IMR-90 (cell line): ENCODE data around the gene PPP1R3E. TPM values are rescaled to one million over a fixed set of nuclear protein-coding genes. Genes with fewer than 3 reads are reported as not detected.

ENCODE experiments used
- ATAC-seq: fragments of 200-7000 bp; cut with Tn5 transposase; 2 replicates; pipeline ENCODE4 v1.9.1; 2020; ENCODE audit warnings: low read depth, mild to moderate bottlenecking, moderate library complexity
- BruUV-seq: library from RNA; stranded (reverse); fragments of 400-500 nt; replicated peaks from 2 replicates; lab custom pipeline; 2021; lab: Mats Ljungman, UMichigan
- CTCF ChIA-PET: fragments of 300-600 bp; formaldehyde crosslinking; extraction: SDS; loops from one replicate; lab custom pipeline; 2021; ENCODE audit warnings: antibody characterized with exemption; lab: Yijun Ruan, JAX
- POLR2A ChIA-PET: fragments of 300-600 bp; sonication (Branson Sonifier 250); formaldehyde crosslinking; loops from one replicate; lab custom pipeline; 2022; ENCODE audit warnings: antibody characterized with exemption; ENCODE audit not compliant: unreplicated experiment; lab: Charles Lee
- DNase-seq: peaks from one replicate; pipeline ENCODE4 v3.0.0; 2013
- H2AFZ ChIP-seq: replicated peaks from 2 replicates; pipeline ENCODE3; 2013; ENCODE audit warnings: low read length, mild to moderate bottlenecking; ENCODE audit not compliant: poor library complexity
- H2AK5ac ChIP-seq: 2 replicates; pipeline ENCODE4 v1.6.1; 2013; ENCODE audit warnings: low read depth, low read length, inconsistent platforms
- H2AK9ac ChIP-seq: replicated peaks from 2 replicates; pipeline ENCODE3; 2013; ENCODE audit warnings: mild to moderate bottlenecking, low read depth, low read length, moderate library complexity; ENCODE audit not compliant: poor library complexity
- H2BK120ac ChIP-seq: 2 replicates; pipeline ENCODE4 v1.6.1; 2013; ENCODE audit warnings: low read depth, low read length, inconsistent platforms
- H2BK15ac ChIP-seq: 3 replicates; pipeline ENCODE4 v1.6.1; 2013; ENCODE audit warnings: low read depth, low read length, inconsistent platforms
- H2BK20ac ChIP-seq: 2 replicates; pipeline ENCODE4 v1.6.1; 2013; ENCODE audit warnings: low read depth, mild to moderate bottlenecking, inconsistent platforms, low read length, moderate library complexity
- H2BK5ac ChIP-seq: 2 replicates; pipeline ENCODE4 v1.6.1; 2013; ENCODE audit warnings: mild to moderate bottlenecking, low read depth, low read length, inconsistent platforms; ENCODE audit not compliant: poor library complexity, severe bottlenecking
- H3K14ac ChIP-seq: replicated peaks from 2 replicates; pipeline ENCODE4 v1.6.1; 2013; ENCODE audit warnings: low read depth, low read length, inconsistent platforms
- H3K18ac ChIP-seq: 2 replicates; pipeline ENCODE4 v1.6.1; 2013; ENCODE audit warnings: low read depth, low read length, control low read depth
- H3K23ac ChIP-seq: 2 replicates; pipeline ENCODE4 v1.6.1; 2013; ENCODE audit warnings: low read depth, low read length, inconsistent platforms
- H3K27ac ChIP-seq: 2 replicates; pipeline ENCODE4 v1.5.1; 2013; ENCODE audit warnings: mild to moderate bottlenecking, control low read depth, low read length; ENCODE audit not compliant: insufficient read depth
- H3K27me3 ChIP-seq: 2 replicates; pipeline ENCODE4 v1.6.1; 2013; ENCODE audit warnings: low read length; ENCODE audit not compliant: control insufficient read depth, insufficient read depth
- H3K36me3 ChIP-seq: 2 replicates; pipeline ENCODE4 v1.6.1; 2013; ENCODE audit warnings: low read length, mixed read lengths; ENCODE audit not compliant: control insufficient read depth, insufficient read depth
- H3K4ac ChIP-seq: 2 replicates; pipeline ENCODE4 v1.6.1; 2013; ENCODE audit warnings: low read depth, low read length, inconsistent platforms
- H3K4me1 ChIP-seq: 2 replicates; pipeline ENCODE4 v1.6.1; 2013; ENCODE audit warnings: low read length, mixed read lengths; ENCODE audit not compliant: control insufficient read depth, insufficient read depth
- H3K4me2 ChIP-seq: 2 replicates; pipeline ENCODE4 v1.6.1; 2013; ENCODE audit warnings: low read depth, mild to moderate bottlenecking, control low read depth, low read length, moderate library complexity
- H3K4me3 ChIP-seq: 2 replicates; pipeline ENCODE4 v1.5.1; 2013; ENCODE audit warnings: low read depth, mild to moderate bottlenecking, control low read depth, low read length, moderate library complexity; ENCODE audit not compliant: insufficient read depth
- H3K56ac ChIP-seq: 2 replicates; pipeline ENCODE4 v1.6.1; 2013; ENCODE audit warnings: low read length, inconsistent platforms; ENCODE audit not compliant: insufficient read depth; ENCODE audit errors: extremely low read depth
- H3K79me1 ChIP-seq, 2 experiments: 2 replicates each; pipeline ENCODE4 v1.6.1; 2013; ENCODE audit warnings: low read length in 2 of 2, inconsistent platforms in 1 of 2, low read depth in 1 of 2
- H3K9ac ChIP-seq: 2 replicates; pipeline ENCODE4 v1.6.1; 2013; ENCODE audit warnings: low read depth, low read length, control low read depth
- H3K9me1 ChIP-seq: 2 replicates; pipeline ENCODE4 v1.6.1; 2013; ENCODE audit warnings: low read length, inconsistent platforms; ENCODE audit not compliant: insufficient read depth
- H3K9me3 ChIP-seq: 2 replicates; pipeline ENCODE4 v1.6.1; 2013; ENCODE audit warnings: low read length; ENCODE audit not compliant: control insufficient read depth, insufficient read depth
- H4K20me1 ChIP-seq: 2 replicates; pipeline ENCODE4 v1.6.1; 2013; ENCODE audit warnings: low read length, inconsistent platforms; ENCODE audit not compliant: insufficient read depth
- H4K5ac ChIP-seq: 2 replicates; pipeline ENCODE4 v1.6.1; 2013; ENCODE audit warnings: mild to moderate bottlenecking, low read depth, low read length, control low read depth
- H4K8ac ChIP-seq, 2 experiments: 2 replicates each; pipeline ENCODE4 v1.6.1; 2013; ENCODE audit warnings: low read depth in 2 of 2, low read length in 2 of 2, control low read depth in 1 of 2, inconsistent platforms in 1 of 2
- H4K91ac ChIP-seq: 2 replicates; pipeline ENCODE4 v1.6.1; 2013; ENCODE audit warnings: low read depth, low read length, inconsistent platforms; ENCODE audit not compliant: insufficient read depth
- CHD1 ChIP-seq: IDR thresholded peaks from 2 replicates; pipeline ENCODE4 v1.6.1; 2012; ENCODE audit warnings: low read depth, low read length, improper control_type of control experiment
- MAZ ChIP-seq: IDR thresholded peaks from 2 replicates; pipeline ENCODE4 v1.6.1; 2012; ENCODE audit warnings: low read depth, mild to moderate bottlenecking, low read length, improper control_type of control experiment, moderate library complexity, borderline replicate concordance
- MXI1 ChIP-seq: IDR thresholded peaks from 2 replicates; pipeline ENCODE4 v1.6.1; 2012; ENCODE audit warnings: low read depth, mild to moderate bottlenecking, low read length, moderate library complexity, borderline replicate concordance
- RCOR1 ChIP-seq: IDR thresholded peaks from 2 replicates; pipeline ENCODE4 v1.6.1; 2012; ENCODE audit warnings: mild to moderate bottlenecking, low read length, improper control_type of control experiment; ENCODE audit not compliant: insufficient replicate concordance
- WGBS, 2 experiments: methylation state at CpG; one replicate each; pipeline versions ENCODE4 v1.1.5 to v1.1.7; 2013; ENCODE audit warnings: missing lambda C conversion rate in 2 of 2; ENCODE audit not compliant: insufficient read length in 1 of 2; ENCODE audit errors: extremely low coverage in 2 of 2; 5-methylcytosine and 5-hydroxymethylcytosine counted together
- dilution Hi-C: fragments of 300-500 bp; cut with HindIII; formaldehyde crosslinking; loops from one replicate; pipeline ENCODE4 v1.14.3; 2018; ENCODE audit warnings: low sequenced_read_pairs; ENCODE audit not compliant: unreplicated experiment
- in situ Hi-C: fragments of 300-500 bp; cut with MboI; formaldehyde crosslinking; loops from 3 replicates; pipeline ENCODE4 v1.14.3; 2019; ENCODE audit warnings: low sequenced_read_pairs, inconsistent platforms, mixed read lengths
- intact Hi-C: fragments of 100-400 bp; cut with micrococcal nuclease; formaldehyde crosslinking; loops from 2 replicates; pipeline ENCODE4 v1.10.0; 2022
- polyA plus RNA-seq, 3 experiments: library from polyadenylated mRNA; depleted of rRNA; stranded (reverse); fragments of >200 nt; gene quantifications; 2 replicates each; pipeline ENCODE4 v1.2.3, GENCODE V29; 2012; ENCODE audit warnings: low replicate concordance in 1 of 3
- total RNA-seq: library from RNA; depleted of rRNA; stranded (reverse); fragments of >200 nt; gene quantifications from 2 replicates; pipeline ENCODE4 v1.2.3, GENCODE V29; 2012
- TF ChIP-seq, protein P1 (sequence below): conservative IDR thresholded peaks from 2 replicates; pipeline ENCODE4 v1.5.1; 2012; ENCODE audit warnings: mild to moderate bottlenecking, low read depth, low read length, improper control_type of control experiment
- TF ChIP-seq, protein P2 (sequence below): fragments of 150-350 bp; IDR thresholded peaks from 2 replicates; pipeline ENCODE4 v1.6.1; 2016; ENCODE audit warnings: low read depth, mild to moderate bottlenecking, low read length, moderate library complexity, borderline replicate concordance
- TF ChIP-seq, protein P3 (sequence below): fragments of 150-350 bp; IDR thresholded peaks from 2 replicates; pipeline ENCODE4 v1.6.1; 2017; ENCODE audit warnings: mild to moderate bottlenecking, antibody characterized with exemption, low read length, low read depth

Gene PPP1R3E
- total and polyA plus RNA-seq, 2 of the 4 experiments (the other 2 are of a cell fraction) = 1.3 to 3.5 TPM

DNA sequence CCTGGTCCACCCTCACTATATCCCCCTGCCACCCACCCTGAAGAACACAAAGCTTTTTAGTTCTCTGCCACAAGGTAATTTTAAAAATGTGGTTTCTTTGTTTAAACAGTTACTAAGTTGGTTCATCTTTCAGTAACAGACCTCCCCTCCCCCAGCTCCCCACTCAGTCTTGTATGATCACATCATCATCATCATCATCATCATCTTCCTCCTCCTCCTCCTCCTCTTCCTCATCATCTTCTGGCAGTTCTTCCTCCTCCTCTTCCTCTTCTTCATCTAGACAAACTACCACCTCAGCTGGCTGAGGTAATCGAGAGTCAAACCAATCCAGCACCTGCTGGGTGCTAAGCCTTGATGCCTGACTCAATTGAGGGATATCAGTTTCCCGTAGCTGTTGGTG lies 27.2 kb downstream of the PPP1R3E start:
- H3K27ac ChIP-seq = no peak overlapping the region
- peaks cover 13% of the 10 kb centered on the region for H3K36me3 ChIP-seq
- H4K8ac ChIP-seq = no peak overlapping the region
- H3K18ac ChIP-seq = no peak overlapping the region
- H3K23ac ChIP-seq = no peak overlapping the region
- H3K79me1 ChIP-seq = peaks cover 7 to 9% of the 10 kb centered on the region in 2 experiments; a peak in 2 of 4 replicates
- intact Hi-C loops = no loop called here
- no peak overlapping the region for H2BK15ac ChIP-seq
- no peak overlapping the region for H3K9ac ChIP-seq
- no peak overlapping the region for H2BK120ac ChIP-seq
- H3K4me2 ChIP-seq = no peak overlapping the region
- no peak overlapping the region for H2BK20ac ChIP-seq
- no peak overlapping the region for H2AFZ ChIP-seq
- ATAC-seq = no peak
- WGBS, 2 experiments = no CpG with 5 or more reads among the region's 2 CpGs
- H3K9me3 ChIP-seq = no peaks in the 10 kb centered on the region
- ChIA-PET CTCF (no interaction called here), POLR2A (no interaction called here)
- TF ChIP-seq MXI1 (no peak), RCOR1 (no peak), MAZ (no peak), CHD1 (no peak)
- TF ChIP-seq, protein P1, sequence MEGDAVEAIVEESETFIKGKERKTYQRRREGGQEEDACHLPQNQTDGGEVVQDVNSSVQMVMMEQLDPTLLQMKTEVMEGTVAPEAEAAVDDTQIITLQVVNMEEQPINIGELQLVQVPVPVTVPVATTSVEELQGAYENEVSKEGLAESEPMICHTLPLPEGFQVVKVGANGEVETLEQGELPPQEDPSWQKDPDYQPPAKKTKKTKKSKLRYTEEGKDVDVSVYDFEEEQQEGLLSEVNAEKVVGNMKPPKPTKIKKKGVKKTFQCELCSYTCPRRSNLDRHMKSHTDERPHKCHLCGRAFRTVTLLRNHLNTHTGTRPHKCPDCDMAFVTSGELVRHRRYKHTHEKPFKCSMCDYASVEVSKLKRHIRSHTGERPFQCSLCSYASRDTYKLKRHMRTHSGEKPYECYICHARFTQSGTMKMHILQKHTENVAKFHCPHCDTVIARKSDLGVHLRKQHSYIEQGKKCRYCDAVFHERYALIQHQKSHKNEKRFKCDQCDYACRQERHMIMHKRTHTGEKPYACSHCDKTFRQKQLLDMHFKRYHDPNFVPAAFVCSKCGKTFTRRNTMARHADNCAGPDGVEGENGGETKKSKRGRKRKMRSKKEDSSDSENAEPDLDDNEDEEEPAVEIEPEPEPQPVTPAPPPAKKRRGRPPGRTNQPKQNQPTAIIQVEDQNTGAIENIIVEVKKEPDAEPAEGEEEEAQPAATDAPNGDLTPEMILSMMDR = no peak
- TF ChIP-seq, protein P2, sequence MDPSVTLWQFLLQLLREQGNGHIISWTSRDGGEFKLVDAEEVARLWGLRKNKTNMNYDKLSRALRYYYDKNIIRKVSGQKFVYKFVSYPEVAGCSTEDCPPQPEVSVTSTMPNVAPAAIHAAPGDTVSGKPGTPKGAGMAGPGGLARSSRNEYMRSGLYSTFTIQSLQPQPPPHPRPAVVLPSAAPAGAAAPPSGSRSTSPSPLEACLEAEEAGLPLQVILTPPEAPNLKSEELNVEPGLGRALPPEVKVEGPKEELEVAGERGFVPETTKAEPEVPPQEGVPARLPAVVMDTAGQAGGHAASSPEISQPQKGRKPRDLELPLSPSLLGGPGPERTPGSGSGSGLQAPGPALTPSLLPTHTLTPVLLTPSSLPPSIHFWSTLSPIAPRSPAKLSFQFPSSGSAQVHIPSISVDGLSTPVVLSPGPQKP = no peak
- TF ChIP-seq, protein P3, sequence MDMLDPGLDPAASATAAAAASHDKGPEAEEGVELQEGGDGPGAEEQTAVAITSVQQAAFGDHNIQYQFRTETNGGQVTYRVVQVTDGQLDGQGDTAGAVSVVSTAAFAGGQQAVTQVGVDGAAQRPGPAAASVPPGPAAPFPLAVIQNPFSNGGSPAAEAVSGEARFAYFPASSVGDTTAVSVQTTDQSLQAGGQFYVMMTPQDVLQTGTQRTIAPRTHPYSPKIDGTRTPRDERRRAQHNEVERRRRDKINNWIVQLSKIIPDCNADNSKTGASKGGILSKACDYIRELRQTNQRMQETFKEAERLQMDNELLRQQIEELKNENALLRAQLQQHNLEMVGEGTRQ = no peak
- no peak overlapping the region for H4K91ac ChIP-seq
- H4K5ac ChIP-seq = no peak overlapping the region
- no TSS peak for BruUV-seq
- no peaks in the 10 kb centered on the region; the same call in 1 of the 2 replicates for H4K20me1 ChIP-seq
- no peak overlapping the region for H3K4ac ChIP-seq
- dilution Hi-C loops = no loop called here
- H3K14ac ChIP-seq = no peak overlapping the region
- H3K4me3 ChIP-seq = no peak overlapping the region
- H2AK5ac ChIP-seq = no peak overlapping the region
- DNase-seq = no peak
- no peaks in the 10 kb centered on the region for H3K27me3 ChIP-seq
- no peaks in the 10 kb centered on the region for H3K4me1 ChIP-seq
- in situ Hi-C loops = no loop called here
- no peak overlapping the region for H3K56ac ChIP-seq
- no peak overlapping the region for H2BK5ac ChIP-seq
- H2AK9ac ChIP-seq = no peak overlapping the region
- H3K9me1 ChIP-seq = peaks cover 2% of the 10 kb centered on the region; the same call in 1 of the 2 replicates
